ACHN (cell line): ENCODE data around the gene IPPK.
"Not testable (repeated sequence)": the region's sequence is repeated elsewhere in the genome, so short reads cannot be mapped to it uniquely, and the experiment has no call there.

Experiments
- DNase-seq: peaks from one replicate; pipeline ENCODE4 v3.0.0-alpha.2; 2015
- in situ Hi-C: cut with HindIII; loops from 2 replicates; pipeline ENCODE4 v1.10.0; 2017; ENCODE audit warnings: low sequenced_read_pairs, low pct_ligation_motif_present, low pct_unique_long_range_greater_than_20kb

IPPK gene

DNA sequence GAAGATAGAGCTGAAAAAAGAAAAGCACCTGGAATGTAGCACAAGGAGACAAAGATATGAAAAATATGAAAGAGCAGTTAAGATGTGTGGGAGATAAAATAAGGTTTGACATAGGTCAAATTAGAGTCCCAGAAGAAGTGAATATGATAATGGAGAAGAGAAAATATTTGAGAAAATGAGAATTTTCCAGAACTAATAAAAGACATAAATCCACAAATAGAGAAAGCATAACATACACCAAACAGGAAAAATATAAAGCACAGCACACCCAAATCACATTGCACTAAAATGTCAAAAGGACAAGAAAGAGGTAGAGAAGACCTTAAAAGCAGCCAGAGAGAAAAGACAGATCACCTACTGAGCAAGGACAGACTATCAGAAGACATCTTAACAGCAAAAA lies 43.4 kb downstream of the IPPK start:
- in situ Hi-C loops, result no loop called here
- no peak for DNase-seq

GRCh38 chr9:92623936-92624335 lies 46.0 kb downstream of the IPPK start:
- DNase-seq, in situ Hi-C loops: not testable (repeated sequence)

DNA sequence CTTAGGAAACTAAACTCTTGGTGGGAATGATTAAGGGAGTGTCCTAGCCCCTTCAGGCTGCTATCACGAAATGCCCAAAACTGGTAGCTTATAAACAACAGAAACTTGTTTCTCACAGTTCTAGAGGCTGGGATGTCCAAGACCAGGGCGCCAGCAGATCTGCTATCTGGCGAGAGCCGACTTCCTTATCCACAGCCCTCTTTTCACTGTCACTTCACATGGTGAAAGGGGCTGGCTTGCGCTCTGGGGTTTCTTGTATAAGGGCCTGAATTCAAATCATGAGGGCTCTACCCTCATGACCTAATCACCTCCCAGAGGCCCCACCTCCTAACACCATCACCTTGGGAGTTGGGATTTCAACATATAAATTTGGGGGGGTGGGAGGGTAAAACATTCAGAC lies 49.1 kb downstream of the IPPK start:
- in situ Hi-C loops, result no loop called here
- no peak for DNase-seq

DNA sequence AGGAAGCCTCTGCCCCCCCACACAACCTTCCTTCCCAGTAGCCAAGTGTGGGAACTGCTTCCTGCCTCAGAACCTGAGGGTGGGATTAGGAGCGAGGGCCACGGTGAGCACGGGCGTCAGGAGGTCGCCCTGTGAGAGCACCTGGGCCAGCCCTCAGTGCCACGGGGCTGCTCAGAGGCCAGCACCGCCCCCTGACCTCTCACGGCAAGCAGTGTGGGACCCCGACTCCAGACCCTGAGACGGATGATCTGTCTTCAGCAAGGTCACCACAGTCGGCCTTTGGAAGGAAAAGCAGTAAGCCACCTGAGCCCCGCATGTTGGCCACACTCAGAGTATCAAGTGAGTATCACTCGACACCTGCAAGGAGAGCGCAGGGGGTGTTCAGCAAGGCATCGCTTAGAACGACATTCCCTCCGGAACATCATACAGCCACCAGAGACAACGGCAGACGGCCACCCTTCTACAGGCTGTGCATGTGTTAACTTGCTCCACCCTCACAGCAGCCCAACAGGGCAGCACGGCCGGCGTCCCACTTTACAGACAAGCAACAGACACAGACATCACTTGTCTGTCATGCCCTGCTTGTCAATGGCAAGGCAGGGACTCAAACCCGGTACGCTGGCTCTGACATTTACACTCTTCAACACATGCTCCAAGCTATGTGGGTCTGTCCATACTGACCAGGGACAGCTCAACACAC lies 50.2 kb downstream of the IPPK start:
- no peak for DNase-seq
- in situ Hi-C loops, result no loop called here

DNA sequence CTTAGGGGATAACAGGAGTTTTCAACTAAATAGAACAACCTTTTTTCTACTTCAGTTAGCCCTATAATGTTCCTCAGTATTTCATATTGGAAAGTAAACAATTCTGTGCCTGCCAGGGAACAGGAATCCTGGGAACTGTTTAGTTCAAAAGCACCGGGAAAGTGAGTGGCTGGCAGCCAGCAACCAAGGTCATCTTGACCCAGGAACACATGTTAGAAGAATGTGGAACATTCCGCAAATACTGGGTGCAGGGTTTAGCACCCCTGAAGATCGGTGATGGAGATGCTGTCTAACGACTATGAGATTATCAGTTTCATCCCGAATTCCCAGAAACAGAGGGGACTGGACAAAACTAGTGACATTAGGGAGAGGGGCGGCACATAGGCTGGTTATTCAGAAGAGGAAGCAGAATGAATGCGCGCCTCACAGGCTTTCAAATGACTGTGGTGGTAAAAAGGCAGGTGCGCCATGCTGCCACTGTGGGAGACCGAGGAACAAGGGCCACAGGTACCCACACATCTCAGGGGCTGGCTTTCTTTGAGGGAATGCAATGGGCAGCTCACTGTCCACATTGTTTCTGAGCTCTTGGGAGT lies 51.2 kb downstream of the IPPK start:
- in situ Hi-C loops, result no loop called here
- DNase-seq, result no peak

- in situ Hi-C loops, result no loop called here
Observed at GRCh38 chr9:92617951-92618510, 51.9 kb downstream of the IPPK start.

DNA sequence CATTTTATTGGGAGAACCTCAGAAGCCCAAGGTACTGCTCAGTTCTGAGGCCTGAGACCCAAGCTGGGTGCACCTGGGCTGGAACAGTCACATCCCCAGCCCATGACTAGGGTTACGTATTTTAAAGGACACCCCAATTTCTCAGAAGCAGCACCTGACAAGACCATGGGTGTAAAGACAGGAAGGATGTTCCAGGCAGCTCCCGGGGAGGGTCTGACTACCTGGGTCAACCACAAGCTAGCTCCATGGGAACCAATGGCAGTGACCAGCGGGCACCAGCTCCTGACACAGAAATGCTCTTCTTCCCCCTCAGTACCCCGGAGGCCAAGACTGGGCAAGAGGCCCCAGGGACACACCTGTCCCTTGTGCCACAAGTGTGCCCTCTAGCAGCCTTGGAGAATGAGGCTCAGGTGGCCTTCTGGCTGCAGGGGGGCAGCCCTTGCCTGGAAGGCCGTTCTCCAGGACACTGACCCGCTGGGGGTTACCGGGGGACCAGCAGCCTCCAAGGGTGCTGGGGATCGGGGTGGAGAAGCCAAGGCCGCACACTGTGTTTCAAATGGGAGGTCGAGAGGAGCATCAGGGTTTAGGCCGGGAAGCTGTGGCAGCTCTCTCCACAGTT lies 52.6 kb downstream of the IPPK start:
- DNase-seq, result no peak
- in situ Hi-C loops, result no loop called here

More at GRCh38 chr9:92617951-92618510, 51.9 kb downstream of the IPPK start:
- DNase-seq, result no peak

DNA sequence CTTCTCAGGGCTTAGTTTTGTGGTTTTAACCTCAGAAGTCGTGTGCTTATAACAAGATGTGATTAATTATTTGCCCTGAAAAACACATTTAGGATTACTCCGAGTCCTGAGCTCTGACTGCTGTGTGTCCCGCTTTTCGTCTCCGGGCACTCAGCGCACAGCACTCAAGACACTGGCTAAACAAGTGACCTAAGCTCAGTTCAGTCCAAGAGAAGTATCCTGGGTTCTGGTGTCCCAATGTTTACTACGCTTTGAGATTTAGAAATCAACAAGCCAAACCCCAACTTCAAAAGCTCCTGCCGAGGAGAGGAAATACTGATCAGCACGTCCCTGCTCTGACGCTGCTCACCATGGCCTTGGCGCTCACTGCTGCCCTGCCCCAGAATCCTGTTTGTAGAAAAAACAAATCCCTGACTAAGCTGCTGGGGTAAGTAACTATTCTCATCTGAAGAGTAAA lies 53.2 kb downstream of the IPPK start:
- DNase-seq, result no peak
- in situ Hi-C loops, result no loop called here

GRCh38 chr9:92616199-92616641 lies 53.7 kb downstream of the IPPK start:
- in situ Hi-C loops, result no loop called here
- no peak for DNase-seq

- in situ Hi-C loops, result no loop called here
- no peak for DNase-seq
Observed at GRCh38 chr9:92615790-92616189, 54.1 kb downstream of the IPPK start.

GRCh38 chr9:92614763-92615461 lies 55.0 kb downstream of the IPPK start:
- DNase-seq, result no peak
- in situ Hi-C loops, result no loop called here

DNA sequence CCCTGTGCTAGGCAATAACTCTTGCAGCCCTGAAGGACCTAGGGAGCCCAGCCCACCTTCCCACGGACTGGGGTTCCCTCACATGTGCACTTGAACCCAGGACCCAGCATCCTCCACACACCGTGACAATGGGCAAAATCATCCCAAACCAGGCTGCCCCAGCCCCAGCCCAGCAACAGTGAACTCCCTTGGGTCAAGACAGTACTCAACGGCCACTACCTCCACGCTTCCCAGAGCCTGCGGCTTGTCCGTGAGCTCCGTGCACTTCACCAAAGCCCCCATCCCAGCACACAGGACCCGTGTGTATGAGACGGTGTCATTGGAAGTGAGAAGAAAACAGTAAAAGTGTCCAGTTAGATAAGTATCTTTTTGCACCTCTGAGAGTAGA lies 55.8 kb downstream of the IPPK start:
- no peak for DNase-seq
- in situ Hi-C loops, result no loop called here

DNA sequence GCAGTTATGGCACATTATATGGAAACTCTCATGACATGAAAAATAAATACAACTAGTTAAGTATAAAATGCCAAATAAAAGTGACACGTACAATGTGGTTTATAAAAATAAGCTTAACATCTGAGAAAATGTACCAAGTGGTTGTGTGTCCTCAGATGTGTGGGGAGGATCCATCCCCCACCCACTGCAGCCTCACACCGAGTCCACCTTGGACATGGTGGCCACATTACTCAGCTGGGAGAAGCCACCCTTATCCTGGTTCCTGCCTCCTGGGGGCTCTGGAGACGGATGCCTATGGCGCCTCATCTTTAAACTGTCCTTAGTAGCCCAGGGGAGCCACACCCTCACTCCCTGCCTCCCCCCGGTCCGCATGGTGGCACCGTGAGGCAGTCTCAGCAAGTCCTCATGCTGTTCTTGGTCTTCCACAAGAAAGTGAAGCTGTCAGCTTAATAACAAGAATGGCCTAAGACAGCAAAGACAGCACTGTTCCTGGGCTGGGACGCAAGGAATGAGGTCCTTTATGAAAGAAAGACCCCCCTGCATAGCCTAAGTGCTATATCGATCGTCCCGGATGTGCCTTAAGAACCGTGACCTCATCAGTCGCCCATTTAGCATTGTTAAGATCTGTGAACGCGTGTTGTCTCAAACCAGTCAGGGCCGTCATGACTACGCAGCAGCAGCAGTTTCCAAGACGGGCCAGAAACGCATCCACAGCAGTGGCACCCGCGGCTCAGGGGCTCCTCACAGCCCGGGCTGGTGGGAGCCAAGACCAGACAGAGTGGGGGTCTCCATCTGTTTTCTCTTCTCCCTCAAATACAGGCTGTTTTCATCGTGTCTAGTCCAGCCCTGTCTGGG lies 56.4 kb downstream of the IPPK start:
- DNase-seq, result no peak
- in situ Hi-C loops, result no loop called here

- no peak for DNase-seq
- in situ Hi-C loops, result no loop called here
Observed at GRCh38 chr9:92612816-92613215, 57.1 kb downstream of the IPPK start.

GRCh38 chr9:92612292-92612691 lies 57.6 kb downstream of the IPPK start:
- DNase-seq, result no peak
- in situ Hi-C loops, result no loop called here

GRCh38 chr9:92611621-92612285 lies 58.2 kb downstream of the IPPK start:
- in situ Hi-C loops, result no loop called here
- DNase-seq, result no peak

DNA sequence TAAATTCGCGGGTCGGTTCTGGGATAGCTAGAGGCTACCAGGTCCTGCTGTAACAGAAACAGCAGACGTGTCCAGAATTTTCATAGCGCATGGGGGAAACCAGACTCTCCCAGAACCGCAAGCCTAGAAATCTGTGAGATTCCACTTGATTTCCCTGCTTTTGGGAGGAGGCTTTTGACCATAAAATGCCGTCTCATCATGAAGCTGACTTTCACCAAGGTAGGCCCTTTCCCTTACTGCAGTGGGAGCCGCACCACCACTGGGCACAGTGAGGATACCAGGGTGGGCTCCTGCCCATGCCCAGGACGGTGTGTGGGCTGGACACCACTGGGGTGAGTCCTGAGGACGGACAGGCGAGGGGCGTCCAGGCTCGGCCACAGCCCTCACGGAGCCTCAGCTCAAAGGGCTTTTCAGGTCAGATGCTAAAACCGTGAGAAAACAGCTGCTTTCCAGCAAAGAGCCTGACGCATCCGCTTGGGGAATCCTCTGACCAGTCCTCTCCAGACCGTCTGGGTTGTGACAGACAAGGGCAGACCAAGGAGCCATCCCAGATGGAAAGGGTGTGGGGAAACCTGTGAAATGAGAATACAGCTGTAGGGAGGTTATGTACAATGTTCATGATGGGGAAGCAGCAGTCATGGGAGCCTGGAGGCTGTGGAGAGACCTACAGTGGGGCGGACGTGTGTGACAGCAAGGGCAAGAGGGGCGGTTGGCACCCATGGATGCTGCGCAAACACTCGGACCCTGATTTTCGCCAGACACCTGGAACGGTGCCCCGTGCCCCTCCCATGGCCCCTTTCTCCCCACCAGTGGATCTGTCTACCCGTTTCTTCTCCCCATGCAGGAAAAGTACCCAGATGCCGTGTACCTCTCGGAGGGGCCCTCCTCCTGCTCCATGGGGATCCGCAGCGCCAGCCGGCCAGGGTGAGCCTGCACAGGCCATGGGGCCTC lies 59.2 kb downstream of the IPPK start:
- in situ Hi-C loops, result no loop called here
- no peak for DNase-seq
